ENCODE measurements around the gene KDM1B.

Gene KDM1B

GRCh38 chr6:18119236-18119635, 36.0 kb upstream of the KDM1B start:
- no peak overlapping the region for H3K4me3 ChIP-seq (ENCODE audit: low read length)
- TF ChIP-seq CTCF (conservative IDR thresholded peaks at IDR 0.05; ENCODE audit: low read depth, low read length), result no peak
- no peak for DNase-seq (ENCODE audit: low read depth)

- no peak for TF ChIP-seq CTCF (conservative IDR thresholded peaks at IDR 0.05; ENCODE audit: low read depth, low read length)
- peak overlapping the region; percentile 38 for H3K4me3 ChIP-seq (ENCODE audit: low read length)
- DNase-seq (ENCODE audit: low read depth), result no peak
Measured at GRCh38 chr6:18121580-18122127, 33.6 kb upstream of the KDM1B start.

GRCh38 chr6:18122128-18123093, 32.8 kb upstream of the KDM1B start, which contains the start of gene NHLRC1:
Gene NHLRC1, minus strand, starts transcription at chr6:18122677. Its CDS starts 71 bp downstream, at chr6:18122606.
- peak; percentile 65 for DNase-seq (ENCODE audit: low read depth)

GRCh38 chr6:18126121-18126520, 29.1 kb upstream of the KDM1B start:
- H3K4me3 ChIP-seq (ENCODE audit: low read length), result no peak overlapping the region
- TF ChIP-seq CTCF (conservative IDR thresholded peaks at IDR 0.05; ENCODE audit: low read depth, low read length), result no peak
- no peak for DNase-seq (ENCODE audit: low read depth)

More at GRCh38 chr6:18122128-18123093, 32.8 kb upstream of the KDM1B start, which contains the start of gene NHLRC1:
- TF ChIP-seq CTCF (conservative IDR thresholded peaks at IDR 0.05; ENCODE audit: low read depth, low read length), result peak; percentile 87
- peak within 1 kb of the TSS; percentile 38 for H3K4me3 ChIP-seq (ENCODE audit: low read length)

- TF ChIP-seq CTCF (conservative IDR thresholded peaks at IDR 0.05; ENCODE audit: low read depth, low read length), result no peak
- H3K4me3 ChIP-seq (ENCODE audit: low read length), result no peak overlapping the region
- no peak for DNase-seq (ENCODE audit: low read depth)
Measured at GRCh38 chr6:18132346-18132745, 22.9 kb upstream of the KDM1B start.

GRCh38 chr6:18135171-18135570, 20.1 kb upstream of the KDM1B start:
- TF ChIP-seq CTCF (conservative IDR thresholded peaks at IDR 0.05; ENCODE audit: low read depth, low read length), result no peak
- no peak for DNase-seq (ENCODE audit: low read depth)

More at GRCh38 chr6:18135171-18135570, 20.1 kb upstream of the KDM1B start:
- no peak overlapping the region for H3K4me3 ChIP-seq (ENCODE audit: low read length)
